Nephron progenitor cell (in vitro differentiated cells): ENCODE measurements around the gene CTNNA3.
A peak's percentile ranks its signal among the peaks of the same experiment; 100 is the strongest.
"Not testable (repeated sequence)": the region's sequence is repeated elsewhere in the genome, so short reads cannot be mapped to it uniquely, and the experiment has no call there.

Experiments used
- DNase-seq: peaks from one replicate; pipeline ENCODE4 v3.0.0; 2021
- H3K27ac Mint-ChIP-seq: 2 replicates; pipeline ENCODE4 v1.8.0; 2021; ENCODE audit warnings: mild to moderate bottlenecking, moderate library complexity, mixed read lengths
- H3K27me3 Mint-ChIP-seq: 2 replicates; pipeline ENCODE4 v1.8.0; 2021; ENCODE audit warnings: mild to moderate bottlenecking, low read depth, mixed read lengths; ENCODE audit not compliant: poor library complexity
- H3K36me3 Mint-ChIP-seq: 2 replicates; pipeline ENCODE4 v1.8.0; 2021; ENCODE audit warnings: low read depth, mixed read lengths
- H3K4me1 Mint-ChIP-seq: 2 replicates; pipeline ENCODE4 v1.8.0; 2021; ENCODE audit warnings: mixed read lengths
- H3K4me3 Mint-ChIP-seq: 2 replicates; pipeline ENCODE4 v1.8.0; 2021; ENCODE audit warnings: mild to moderate bottlenecking, moderate library complexity, mixed read lengths
- H3K9me3 Mint-ChIP-seq: 2 replicates; pipeline ENCODE4 v1.8.0; 2021; ENCODE audit warnings: mild to moderate bottlenecking, moderate library complexity, mixed read lengths
- CTCF ChIP-seq: fragments of 200-600 bp; sonication (generic); IDR thresholded peaks from 2 replicates; pipeline ENCODE4 v1.5.0; 2021; ENCODE audit warnings: antibody characterized with exemption

CTNNA3 gene

GRCh38 chr10:67433276-67433675 lies 262.7 kb downstream of the CTNNA3 start:
- no peak for DNase-seq
- Mint-ChIP-seq H3K27ac (no peak overlapping the region), H3K9me3 (peaks cover 5% of the 10 kb centered on the region), H3K4me3 (no peak overlapping the region), H3K4me1 (no peaks in the 10 kb centered on the region), H3K36me3 (no peaks in the 10 kb centered on the region), H3K27me3 (peaks cover 4% of the 10 kb centered on the region)
- no peak for TF ChIP-seq CTCF

GRCh38 chr10:67402620-67403019 lies 293.4 kb downstream of the CTNNA3 start:
- H3K4me1 Mint-ChIP-seq: no peaks in the 10 kb centered on the region
- peaks cover 32% of the 10 kb centered on the region for H3K9me3 Mint-ChIP-seq
- TF ChIP-seq CTCF: no peak
- peaks cover 12% of the 10 kb centered on the region for H3K27me3 Mint-ChIP-seq
- H3K4me3 Mint-ChIP-seq: no peak overlapping the region
- H3K36me3 Mint-ChIP-seq: no peaks in the 10 kb centered on the region
- H3K27ac Mint-ChIP-seq: no peak overlapping the region
- DNase-seq: no peak

GRCh38 chr10:67401711-67402110 lies 294.3 kb downstream of the CTNNA3 start:
- peaks cover 39% of the 10 kb centered on the region for H3K9me3 Mint-ChIP-seq
- H3K36me3 Mint-ChIP-seq: peaks cover 5% of the 10 kb centered on the region
- H3K4me1 Mint-ChIP-seq: no peaks in the 10 kb centered on the region

GRCh38 chr10:67386841-67387533 lies 309.0 kb downstream of the CTNNA3 start:
- Mint-ChIP-seq H3K27ac (peak overlapping the region; percentile 80), H3K4me1 (peaks cover 26% of the 10 kb centered on the region), H3K4me3 (peak overlapping the region; percentile 92), H3K9me3 (peaks cover 11% of the 10 kb centered on the region)
- DNase-seq: peak; percentile 59
- not testable (repeated sequence) for H3K27me3 Mint-ChIP-seq, H3K36me3 Mint-ChIP-seq

More at GRCh38 chr10:67401711-67402110, 294.3 kb downstream of the CTNNA3 start:
- Mint-ChIP-seq H3K27ac (no peak overlapping the region), H3K27me3 (peaks cover 12% of the 10 kb centered on the region), H3K4me3 (no peak overlapping the region)
- no peak for TF ChIP-seq CTCF
- no peak for DNase-seq

GRCh38 chr10:67386260-67386659 lies 309.7 kb downstream of the CTNNA3 start:
- Mint-ChIP-seq H3K9me3 (peaks cover 10% of the 10 kb centered on the region), H3K4me3 (peak overlapping the region; percentile 92), H3K27me3 (no peaks in the 10 kb centered on the region), H3K4me1 (peaks cover 26% of the 10 kb centered on the region), H3K27ac (no peak overlapping the region), H3K36me3 (no peaks in the 10 kb centered on the region)
- TF ChIP-seq CTCF: no peak
- no peak for DNase-seq

GRCh38 chr10:67385566-67385965 lies 310.4 kb downstream of the CTNNA3 start:
- Mint-ChIP-seq H3K9me3 (peaks cover 10% of the 10 kb centered on the region), H3K27ac (no peak overlapping the region)

More at GRCh38 chr10:67385566-67385965, 310.4 kb downstream of the CTNNA3 start:
- Mint-ChIP-seq H3K27me3 (no peaks in the 10 kb centered on the region), H3K4me1 (peaks cover 26% of the 10 kb centered on the region), H3K36me3 (no peaks in the 10 kb centered on the region), H3K4me3 (peak overlapping the region; percentile 46)
- TF ChIP-seq CTCF: no peak
- DNase-seq: peak; percentile 8
